ENCODE results near the gene ITPRIPL2. TPM values are rescaled to one million over a fixed set of nuclear protein-coding genes. Genes with fewer than 3 reads are reported as not detected.

ITPRIPL2 gene
- total RNA-seq (2014; rRNA removed; shearing (Covaris generic)), result 14.5 and 15.9 TPM in 2 replicates

DNA sequence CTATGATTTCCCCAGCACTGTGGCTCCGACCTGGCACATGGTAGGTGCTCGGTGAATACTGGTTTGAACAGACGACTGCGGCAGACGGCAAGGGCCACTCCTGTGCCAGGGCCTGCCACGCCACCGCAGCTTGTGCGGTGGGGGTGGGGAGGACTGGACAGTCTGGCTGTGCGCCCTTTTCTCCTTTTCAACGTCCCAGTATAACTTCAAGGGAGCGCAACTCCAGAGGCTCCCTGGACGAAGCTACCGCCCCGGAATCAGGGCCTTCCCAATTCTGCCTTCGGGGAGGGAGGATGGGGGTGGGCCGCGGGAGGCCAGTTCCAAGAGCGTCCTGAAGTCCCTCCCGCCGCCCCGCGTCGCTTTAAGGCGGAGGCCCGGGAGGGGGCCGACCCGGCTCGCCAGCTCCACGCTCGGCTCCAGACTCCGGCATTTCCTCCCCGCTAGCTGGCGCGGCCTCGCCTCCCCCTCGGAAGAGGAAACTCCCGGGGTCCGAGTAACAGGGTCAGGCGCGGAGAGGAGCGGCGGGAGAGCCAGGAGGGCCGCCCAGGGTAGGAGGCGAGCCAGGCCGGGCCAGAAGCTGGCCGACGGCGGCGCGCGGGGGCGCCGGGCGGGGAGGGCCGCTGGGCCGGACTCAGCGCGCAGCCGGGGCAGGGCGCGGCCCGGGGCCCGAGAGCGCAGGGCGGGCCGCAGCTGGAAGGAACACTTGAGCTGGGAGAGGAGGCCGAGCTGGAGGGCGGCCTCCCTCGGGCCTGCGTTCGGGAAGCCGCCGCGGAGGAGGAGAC is at the start of gene ITPRIPL2:
Gene ITPRIPL2 (plus strand): TSS at position 388 of the 782 bp plus-strand sequence. CDS start 498 bp downstream, outside the sequence.
- DNase-seq (ENCODE audit: low read depth), result peak; percentile 97

DNA sequence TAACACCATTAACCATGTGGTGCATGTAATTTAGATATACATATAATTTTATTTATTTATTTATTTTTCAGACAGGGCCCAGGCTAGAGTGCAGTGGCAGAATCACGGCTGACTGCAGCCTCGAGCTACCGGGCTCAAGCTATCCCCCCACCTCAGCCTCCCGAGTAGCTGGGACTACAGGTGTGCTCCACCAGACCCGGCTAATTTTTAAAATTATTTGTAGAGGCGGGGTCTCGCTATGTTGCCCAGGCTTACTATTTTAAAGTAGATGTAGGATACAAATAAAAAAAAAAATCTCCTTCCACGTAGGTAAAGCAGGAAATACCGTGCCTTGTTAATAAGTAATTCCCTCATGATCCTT is 46.8 kb upstream of the ITPRIPL2 start:
- no peak for DNase-seq (ENCODE audit: low read depth)

DNA sequence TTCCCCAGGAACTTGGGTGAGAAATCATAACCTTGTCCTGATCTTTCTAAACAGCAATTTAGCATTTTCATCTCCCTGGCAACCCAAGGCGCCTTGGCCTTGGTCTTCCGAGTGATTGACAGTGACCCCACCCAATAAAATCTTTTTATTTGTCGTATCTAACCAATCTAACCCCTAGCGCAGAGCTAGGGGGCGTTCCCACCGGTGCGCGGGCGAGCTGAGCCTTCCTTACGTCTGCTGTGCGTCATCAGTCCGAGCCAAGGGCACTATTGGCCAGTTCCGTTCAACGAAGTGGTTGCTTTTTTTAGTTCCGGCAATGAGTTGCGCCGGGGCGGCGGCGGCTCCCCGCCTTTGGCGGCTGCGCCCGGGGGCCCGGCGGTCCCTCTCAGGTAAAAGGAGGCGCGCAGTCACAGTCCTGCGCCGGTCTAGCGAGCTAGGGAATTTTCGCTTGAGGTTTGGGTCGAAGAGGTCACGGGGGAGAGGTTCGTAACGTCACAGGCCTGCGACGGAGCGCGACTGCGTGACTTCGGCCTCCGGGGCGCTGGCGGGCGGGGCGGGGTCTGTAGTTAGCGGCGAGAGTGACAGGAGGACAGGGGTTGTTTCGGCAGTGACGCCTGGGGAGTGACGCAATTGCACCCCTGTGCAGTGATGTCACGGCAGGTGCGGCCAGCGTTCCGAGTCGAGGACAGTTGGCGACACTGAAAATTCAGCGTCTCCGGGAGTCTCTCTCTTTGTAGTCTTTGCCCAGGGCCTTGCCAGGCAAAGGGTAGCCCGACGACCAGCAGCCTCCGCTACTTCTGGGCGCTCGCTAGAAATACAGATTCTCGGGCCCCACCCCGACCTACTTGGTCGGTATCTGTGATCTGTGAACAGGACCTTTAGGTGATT is 46.2 kb upstream of the ITPRIPL2 start, which contains the start of gene COQ7:
Gene COQ7 (plus strand): TSS at position 266 of the 888 bp plus-strand sequence. CDS start 51 bp downstream, at position 317.
- peak; percentile 100 for DNase-seq (ENCODE audit: low read depth)

DNA sequence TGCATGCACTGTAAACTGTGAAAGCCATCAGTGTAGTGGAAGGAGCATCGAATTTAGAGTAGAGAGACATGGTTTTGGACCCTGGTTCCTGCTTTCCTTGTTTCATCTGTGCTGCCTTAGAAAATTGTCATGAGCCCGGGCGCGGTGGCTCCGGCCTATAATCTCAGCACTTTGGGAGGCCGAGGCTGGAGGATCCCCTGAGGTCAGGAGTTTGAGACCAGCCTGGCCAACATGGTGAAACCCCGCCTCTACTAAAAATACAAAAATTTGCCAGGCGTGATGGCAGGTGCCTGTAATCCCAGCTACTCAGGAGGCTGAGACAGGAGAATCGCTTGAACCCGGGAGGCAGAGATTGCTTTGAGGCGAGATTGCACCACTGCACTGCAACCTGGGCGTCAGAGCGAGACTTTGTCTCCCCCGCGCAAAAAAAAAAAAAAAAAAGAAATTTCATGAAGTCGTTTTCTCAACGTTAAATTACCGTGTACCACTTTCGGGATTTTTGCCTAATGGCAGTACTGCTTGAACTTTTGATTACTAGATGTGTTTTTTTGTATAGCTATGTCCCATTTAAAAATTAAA is 45.4 kb upstream of the ITPRIPL2 start:
- DNase-seq (ENCODE audit: low read depth), result no peak

DNA sequence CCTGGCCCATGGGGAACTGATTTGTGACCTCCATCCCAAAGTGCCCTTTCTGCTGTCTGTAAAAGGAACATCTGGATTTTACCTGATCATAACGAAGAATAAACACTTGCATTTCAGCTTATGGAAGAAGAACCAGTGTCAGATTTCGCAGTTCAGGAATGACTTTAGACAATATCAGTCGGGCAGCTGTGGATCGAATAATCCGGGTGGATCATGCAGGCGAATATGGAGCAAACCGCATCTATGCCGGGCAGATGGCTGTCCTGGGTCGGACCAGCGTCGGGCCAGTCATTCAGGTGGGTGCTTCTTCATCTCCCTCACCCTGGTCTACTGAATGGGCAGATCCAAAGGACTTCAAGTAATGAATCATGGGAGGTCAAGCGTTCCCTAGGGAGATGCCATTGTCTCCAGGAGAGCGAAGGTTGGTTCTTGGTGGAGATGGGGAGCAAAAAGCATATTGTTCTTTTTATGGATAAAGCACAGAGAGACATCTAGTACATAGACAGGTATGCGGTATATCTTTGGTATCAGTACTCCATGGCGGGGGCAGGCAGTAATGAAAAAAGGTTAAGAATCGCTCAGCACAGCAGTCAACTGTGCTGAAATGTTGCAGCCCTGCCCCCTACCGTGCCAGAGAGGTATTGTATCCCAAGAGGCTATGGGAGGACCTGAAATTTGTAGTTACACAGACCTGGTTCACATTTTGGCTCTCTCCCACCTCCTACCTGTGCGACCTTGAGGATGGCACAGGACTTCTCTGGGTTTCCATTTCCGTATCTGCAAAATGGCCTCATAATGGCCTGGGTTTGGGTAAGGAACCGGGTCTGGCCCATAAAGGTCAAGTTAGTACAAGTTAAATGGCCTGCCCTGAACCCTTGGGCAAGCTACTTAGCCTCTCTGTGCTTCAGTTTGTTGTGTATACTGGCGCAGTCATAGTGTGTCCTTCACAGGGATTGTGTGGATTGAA is 41.7 kb upstream of the ITPRIPL2 start:
- DNase-seq (ENCODE audit: low read depth), result peak; percentile 50

DNA sequence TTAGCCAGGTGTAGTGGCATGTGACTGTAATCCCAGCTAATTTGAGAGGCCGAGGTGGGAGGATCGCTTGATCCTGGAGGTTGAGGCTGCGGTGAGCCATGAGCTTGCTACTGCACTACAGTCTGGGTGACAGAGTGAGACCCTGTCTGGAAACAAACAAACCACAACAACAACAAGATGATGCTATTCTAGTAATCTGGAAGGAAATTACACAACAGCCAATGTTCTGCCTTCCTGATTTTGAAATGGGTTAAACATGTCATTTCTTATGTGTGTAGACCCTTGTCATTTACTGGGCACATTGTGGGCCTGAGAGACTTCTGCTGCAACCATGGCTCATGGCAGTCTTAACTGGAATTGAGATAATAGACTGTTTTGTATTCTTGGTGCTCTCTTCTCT is 40.4 kb upstream of the ITPRIPL2 start:
- DNase-seq (ENCODE audit: low read depth), result no peak

DNA sequence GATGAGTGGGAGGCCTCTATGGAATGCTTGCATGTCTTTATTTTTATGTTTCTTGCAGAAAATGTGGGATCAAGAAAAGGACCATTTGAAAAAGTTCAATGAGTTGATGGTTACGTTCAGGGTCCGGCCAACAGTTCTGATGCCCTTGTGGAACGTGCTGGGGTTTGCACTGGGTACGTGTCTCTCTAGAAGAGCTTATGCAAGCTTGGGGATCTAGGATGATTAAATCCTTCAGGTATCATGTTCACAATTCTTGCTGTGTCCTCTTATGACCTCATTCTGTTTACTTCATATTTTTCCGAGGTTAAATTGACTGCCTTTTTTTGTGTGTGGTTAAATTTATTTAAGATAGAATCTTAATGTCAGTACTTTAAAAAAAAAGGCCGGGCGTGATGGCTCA is 39.9 kb upstream of the ITPRIPL2 start:
- DNase-seq (ENCODE audit: low read depth), result no peak

DNA sequence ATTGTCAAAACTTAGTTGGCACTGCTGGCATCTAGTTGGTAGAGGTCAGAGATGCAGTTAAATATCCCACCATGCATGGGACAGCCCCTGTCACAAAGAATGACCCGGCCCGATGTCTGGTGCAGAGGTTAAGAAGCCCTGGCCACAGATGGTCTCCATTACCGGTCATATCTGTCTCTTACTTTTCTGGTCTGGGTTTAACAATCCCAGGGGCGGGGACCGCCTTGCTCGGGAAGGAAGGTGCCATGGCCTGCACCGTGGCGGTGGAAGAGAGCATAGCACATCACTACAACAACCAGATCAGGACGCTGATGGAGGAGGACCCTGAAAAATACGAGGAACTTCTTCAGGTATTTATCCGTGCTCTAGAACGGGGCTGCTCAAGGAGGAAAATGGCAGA is 38.3 kb upstream of the ITPRIPL2 start:
- DNase-seq (ENCODE audit: low read depth), result no peak

DNA sequence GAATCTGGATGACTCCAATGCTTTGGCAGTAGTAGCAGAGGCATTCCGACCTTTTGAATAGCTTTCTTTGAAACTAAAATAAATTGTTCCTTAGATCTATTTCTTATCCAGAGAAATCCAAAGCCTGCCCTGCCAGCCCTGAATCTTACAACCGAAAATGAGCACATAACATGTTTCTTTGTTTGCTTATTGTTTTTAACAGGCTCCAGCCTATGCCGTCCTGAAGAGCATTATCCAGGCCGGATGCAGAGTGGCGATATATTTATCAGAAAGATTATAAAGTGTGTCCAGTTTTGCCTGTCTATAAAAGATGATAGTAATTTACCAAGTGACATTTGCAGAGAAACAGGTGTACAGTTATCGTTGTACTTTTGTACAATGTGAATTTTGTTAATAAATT is 35.9 kb upstream of the ITPRIPL2 start:
- no peak for DNase-seq (ENCODE audit: low read depth)

DNA sequence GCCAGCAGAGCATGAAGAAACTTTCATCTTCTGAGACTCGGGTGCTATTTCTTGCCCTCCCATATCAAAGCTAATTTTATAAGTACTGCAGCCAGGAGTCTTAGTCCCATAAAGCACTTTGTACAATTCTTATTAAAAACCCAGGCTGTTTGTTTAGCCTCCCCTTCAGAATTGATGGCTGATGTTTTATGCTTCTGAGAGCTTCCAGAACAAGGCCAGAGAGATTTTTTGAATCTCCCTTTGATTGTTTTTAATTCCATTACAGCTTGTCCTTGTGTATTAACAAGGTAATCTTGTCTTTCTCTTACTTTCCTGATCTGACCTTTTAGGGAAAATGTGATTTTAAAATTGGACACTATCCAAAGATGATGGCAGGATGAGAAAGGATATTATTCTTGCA is 30.1 kb upstream of the ITPRIPL2 start:
- no peak for DNase-seq (ENCODE audit: low read depth)

DNA sequence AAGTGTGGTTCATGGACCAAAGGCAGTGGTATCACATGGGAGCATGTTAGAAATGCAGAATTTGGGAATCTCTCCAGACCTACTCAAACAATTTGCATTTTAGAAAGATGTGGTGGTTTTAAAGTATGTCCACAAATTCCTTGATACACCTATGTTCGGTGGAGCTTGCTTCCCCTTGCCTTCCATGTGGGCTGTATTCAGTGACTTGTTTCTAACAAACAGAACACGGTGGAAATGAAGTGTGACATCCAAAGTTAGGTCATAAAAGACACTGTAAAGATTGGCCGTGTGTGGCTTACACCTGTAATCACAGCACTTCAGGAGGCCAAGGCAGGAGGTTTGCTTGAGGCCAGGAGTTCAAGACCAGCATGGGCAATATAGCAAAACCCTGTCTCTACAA is 29.6 kb upstream of the ITPRIPL2 start:
- no peak for DNase-seq (ENCODE audit: low read depth)

DNA sequence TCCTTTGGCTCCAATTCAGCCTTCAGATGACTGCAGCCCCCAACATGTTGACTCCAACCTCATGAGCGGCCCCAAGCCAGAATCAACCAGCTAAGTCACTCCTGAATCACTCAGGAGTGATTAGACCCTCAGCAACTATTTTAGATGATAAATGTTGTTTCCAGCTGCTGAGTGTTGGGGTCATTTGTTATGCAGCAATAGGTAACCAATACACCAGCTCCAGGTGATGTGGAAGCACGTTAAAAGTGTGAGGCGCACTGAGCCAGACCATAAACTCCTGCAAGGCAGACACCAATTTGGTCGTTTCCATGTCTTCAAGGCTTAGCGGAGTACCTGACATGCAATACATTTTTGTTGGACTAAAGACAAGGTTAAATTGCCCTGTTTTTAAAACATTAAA is 28.9 kb upstream of the ITPRIPL2 start:
- DNase-seq (ENCODE audit: low read depth), result no peak

DNA sequence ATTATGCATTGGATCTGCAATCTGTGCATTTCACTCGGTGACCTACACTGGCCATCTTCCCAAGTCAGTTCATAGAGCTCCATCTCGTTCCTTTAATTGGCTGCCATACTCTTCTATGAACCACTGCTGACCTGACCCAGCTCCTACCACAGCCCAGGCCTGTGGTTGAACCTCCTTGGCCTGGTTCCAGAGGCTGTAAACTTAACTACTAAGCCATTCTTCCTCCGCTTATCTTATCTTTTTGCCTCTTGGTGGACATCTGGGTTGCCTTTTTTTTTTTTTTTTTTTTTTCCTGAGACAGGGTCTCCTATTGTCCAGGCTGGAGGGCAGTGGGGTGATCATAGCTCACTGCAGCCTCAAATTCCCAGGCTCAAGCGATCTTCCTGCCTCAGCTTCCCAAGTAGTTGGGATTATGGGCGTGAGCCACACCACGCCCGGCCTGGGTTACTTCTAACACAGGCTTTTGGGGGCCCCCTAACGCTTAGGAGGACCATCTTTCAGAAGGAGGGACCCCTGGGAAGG is 28.0 kb upstream of the ITPRIPL2 start:
- peak; percentile 69 for DNase-seq (ENCODE audit: low read depth)

DNA sequence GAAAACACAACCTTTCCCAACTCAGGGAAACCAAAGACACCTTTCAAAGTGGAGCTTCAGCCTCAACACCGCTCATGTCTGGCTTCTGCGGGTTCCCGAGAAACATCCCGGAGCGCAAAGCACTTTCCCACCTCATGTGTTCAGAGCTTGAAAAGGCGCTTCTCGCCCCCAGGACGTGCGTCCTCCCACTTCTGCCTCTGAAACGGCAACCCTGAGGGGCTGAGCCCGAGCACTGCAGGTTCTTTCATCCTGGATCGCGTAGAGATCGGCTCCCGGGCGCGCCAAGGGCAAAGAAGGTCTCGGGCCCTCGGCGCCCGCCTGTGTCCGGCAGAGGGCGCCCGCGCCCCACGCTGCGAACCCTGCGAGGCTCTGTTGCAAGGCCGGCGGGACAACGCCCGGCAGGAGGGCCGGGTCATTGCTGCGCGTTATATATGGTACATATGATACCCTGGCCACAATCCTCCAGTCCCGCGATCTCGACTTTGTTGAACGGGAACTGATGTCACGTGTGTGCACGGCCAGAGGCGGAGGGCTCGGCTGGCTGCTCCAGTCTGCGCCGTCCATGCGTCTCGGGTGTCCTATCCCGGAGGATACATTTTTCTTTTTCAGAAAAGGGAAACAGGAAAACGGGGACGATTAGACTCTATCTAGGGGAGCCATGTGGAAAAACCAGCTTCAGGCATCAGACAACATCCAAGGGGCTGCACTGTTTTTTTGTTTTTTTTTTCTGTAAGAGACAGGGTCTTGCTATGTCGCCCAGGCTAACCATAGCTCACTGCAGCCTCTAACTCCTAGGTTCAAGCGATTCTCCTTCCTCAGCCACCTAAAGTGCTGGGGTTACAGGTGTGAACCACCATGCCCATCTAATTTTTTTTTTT is 27.2 kb upstream of the ITPRIPL2 start:
- peak; percentile 93 for DNase-seq (ENCODE audit: low read depth)

DNA sequence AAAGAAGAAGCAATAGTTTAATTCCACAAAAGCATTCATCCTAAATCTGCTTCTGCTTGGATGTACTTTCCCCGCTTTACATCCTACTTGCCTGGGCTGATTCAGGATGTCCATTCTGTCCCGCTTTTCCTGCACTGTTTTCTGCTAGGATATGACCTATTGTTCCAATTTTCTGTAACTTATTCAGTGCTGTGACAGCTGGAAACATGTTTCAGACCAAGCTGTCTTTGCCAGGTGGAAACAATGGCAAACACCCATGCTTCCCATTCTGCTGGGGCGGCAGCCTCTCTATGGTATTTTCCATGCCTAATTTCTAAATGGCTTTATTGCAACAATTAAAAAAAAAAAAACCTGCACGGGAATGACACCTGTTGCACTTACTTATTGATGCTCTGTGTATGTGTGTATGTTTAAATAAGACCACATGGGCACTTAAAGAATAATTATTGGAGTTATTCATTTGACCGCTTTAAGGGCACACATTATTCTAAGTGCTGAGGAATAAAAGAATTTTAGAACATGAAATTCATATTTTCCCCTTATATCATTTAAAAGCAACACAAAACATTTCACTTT is 25.3 kb upstream of the ITPRIPL2 start:
- DNase-seq (ENCODE audit: low read depth), result no peak

DNA sequence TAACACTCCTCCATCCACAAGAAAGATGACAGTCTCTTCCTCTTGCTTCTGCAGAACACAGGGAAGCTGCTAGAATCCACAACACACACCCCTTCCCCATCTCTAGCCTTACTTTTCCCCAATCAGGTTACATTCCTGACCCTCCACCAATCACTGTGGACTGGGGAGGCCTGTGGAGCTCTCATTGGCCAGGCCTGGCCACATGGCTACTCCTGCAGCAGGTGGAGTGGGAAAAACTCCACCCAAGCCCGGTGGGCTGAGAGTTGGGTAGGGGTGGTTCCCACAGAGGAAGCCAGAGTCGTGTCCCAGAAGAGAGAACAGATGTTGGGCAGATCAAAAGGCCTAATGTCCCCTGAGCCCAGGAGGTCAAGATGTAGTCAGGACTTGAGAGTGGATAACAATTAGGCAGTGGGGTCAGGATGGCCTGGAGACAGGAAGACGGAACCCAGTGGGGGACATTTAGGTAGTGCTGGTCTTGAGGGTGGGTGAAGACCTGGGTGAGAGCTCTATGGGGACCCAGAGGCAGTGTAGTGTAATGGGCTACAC is 24.3 kb upstream of the ITPRIPL2 start:
- DNase-seq (ENCODE audit: low read depth), result no peak

DNA sequence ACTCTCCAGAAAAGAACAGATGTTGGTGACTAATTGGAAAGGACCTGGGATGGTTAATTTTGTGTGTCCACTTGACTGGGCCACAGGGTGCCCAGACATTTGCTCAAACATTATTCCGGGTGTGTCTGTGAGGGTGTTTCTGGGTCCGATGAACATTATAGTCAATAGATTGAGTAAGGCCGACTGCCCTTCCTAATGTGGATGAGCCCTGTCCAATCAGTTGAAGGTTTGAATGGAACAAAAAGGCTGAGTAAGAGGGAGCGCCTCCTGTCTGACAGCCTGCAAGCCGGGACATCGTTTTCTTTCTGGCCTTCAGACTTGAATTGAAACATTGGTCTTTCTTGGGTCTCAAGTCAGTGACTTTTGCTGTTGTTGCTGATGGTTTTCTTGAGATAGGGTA is 22.8 kb upstream of the ITPRIPL2 start:
- DNase-seq (ENCODE audit: low read depth), result no peak

DNA sequence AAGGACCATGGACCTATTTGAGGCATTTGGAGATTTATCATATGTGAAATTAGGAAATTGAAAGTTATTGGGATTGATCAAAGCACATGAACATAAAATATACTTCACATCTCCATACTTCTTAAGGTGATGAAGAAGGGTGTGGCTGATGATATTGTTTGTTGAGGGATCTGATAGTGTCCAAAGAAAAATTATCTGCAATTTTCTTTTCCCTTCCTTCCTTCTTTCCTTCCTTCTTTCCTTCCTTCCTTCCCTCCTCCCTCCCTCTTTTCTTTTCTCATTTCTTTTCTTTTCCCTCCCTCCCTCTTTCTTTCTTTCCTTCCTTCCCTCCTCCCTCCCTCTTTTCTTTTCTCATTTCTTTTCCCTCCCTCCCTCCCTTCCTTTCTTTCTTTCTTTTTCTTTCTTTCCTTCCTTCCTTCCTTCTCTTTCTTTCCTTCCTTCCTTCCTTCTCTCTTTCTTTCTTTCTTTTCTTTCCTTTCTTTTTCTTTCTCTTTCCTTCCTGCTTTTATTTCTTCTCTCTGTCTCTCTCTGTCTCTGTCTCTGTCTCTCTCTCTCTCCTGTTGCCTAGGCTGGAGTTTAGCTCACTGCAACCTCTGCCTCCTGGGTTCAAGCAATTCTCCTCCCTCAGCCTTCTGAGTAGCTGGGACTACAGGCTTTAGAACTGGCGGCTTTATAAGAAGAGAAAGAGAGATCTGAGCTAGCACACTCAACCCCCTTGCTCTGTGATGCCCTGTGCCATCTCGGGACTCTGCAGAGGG is 20.9 kb upstream of the ITPRIPL2 start:
- no peak for DNase-seq (ENCODE audit: low read depth)

Measured in RPMI7951 (cell line).